HCT116 (cell line): ENCODE results near the gene C9orf85. TPM values are rescaled to one million over a fixed set of nuclear protein-coding genes. Genes with fewer than 3 reads are reported as not detected.

ENCODE experiments used
- ATAC-seq: fragments of 200-7000 bp; cut with Tn5 transposase; 2 replicates; pipeline ENCODE4 v1.9.1; 2020; ENCODE audit warnings: mild to moderate bottlenecking, moderate library complexity
- BruUV-seq: library from RNA; stranded (reverse); fragments of 400-500 nt; replicated peaks from 2 replicates; lab custom pipeline; 2021; lab: Mats Ljungman, UMichigan
- CTCF ChIA-PET: fragments of 300-600 bp; sonication (Branson Sonifier 250); formaldehyde crosslinking; loops from one replicate; lab custom pipeline; 2021; ENCODE audit warnings: antibody characterized with exemption; lab: Charles Lee
- POLR2A ChIA-PET: fragments of 300-600, 350-600 bp; sonication (Branson Sonifier 250); formaldehyde crosslinking; loops from one replicate; lab custom pipeline; 2021; ENCODE audit warnings: antibody characterized with exemption; lab: Charles Lee
- RAD21 ChIA-PET, 2 experiments: fragments of 300-600 bp; sonication (Branson Sonifier 250); formaldehyde crosslinking; loops; one replicate each; lab custom pipeline; 2023; ENCODE audit warnings: low total read pairs in 2 of 2; ENCODE audit not compliant: uncharacterized antibody in 2 of 2, unreplicated experiment in 2 of 2, low non-redundant PET in 1 of 2; lab: Charles Lee
- DNase-seq: peaks from one replicate; pipeline ENCODE4 v3.0.0-alpha.2; 2010; ENCODE audit warnings: low read depth, low spot score
- H2AFZ ChIP-seq: fragments of 200-600 bp; shearing (Covaris generic), sonication (generic); 2 replicates; pipeline ENCODE4 v1.6.1; 2017; ENCODE audit warnings: low read depth, mixed run types, mixed read lengths, antibody characterized with exemption, low read length; ENCODE audit not compliant: poor library complexity, severe bottlenecking
- H3K27ac ChIP-seq: 2 replicates; pipeline ENCODE4 v1.5.1; 2012; ENCODE audit warnings: low read depth, low read length
- H3K27me3 ChIP-seq: fragments of 200-600 bp; sonication (generic); 2 replicates; pipeline ENCODE4 v1.6.1; 2016; ENCODE audit warnings: mixed run types, low read length, mixed read lengths; ENCODE audit not compliant: insufficient read depth
- H3K36me3 ChIP-seq, 2 experiments: fragments of 200-500 bp in 1 of 2; fragments of 200-600 bp in 1 of 2; sonication (Bioruptor generic) in 1 of 2; sonication (generic) in 1 of 2; 2 replicates each; pipeline versions ENCODE4 v1.5.1 to v1.6.1; 2014 to 2016; ENCODE audit warnings: low read length in 2 of 2, inconsistent platforms in 1 of 2, mixed read lengths in 1 of 2, mixed run types in 1 of 2; ENCODE audit not compliant: insufficient read depth in 2 of 2, control insufficient read depth in 1 of 2
- H3K4me1 ChIP-seq, 2 experiments: fragments of 200-600 bp in 1 of 2; sonication (generic) in 1 of 2; 2 replicates each; pipeline versions ENCODE4 v1.5.1 to v1.6.1; 2012 to 2017; ENCODE audit warnings: low read length in 2 of 2, inconsistent platforms in 1 of 2, mild to moderate bottlenecking in 1 of 2, mixed read lengths in 1 of 2, mixed run types in 1 of 2, moderate library complexity in 1 of 2; ENCODE audit not compliant: insufficient read depth in 2 of 2, control insufficient read depth in 1 of 2
- H3K4me2 ChIP-seq: fragments of 200-600 bp; sonication (generic); 2 replicates; pipeline ENCODE4 v1.6.1; 2017; ENCODE audit warnings: mixed run types, low read length, mixed read lengths
- H3K4me3 ChIP-seq, 2 experiments: fragments of 200-600 bp in 1 of 2; sonication (generic) in 1 of 2; replicated peaks in 1 of 2; 2 replicates each; pipeline ENCODE4 v1.5.1; 2011 to 2016; ENCODE audit warnings: low read length in 2 of 2, control low read depth in 1 of 2, low read depth in 1 of 2, mild to moderate bottlenecking in 1 of 2, mixed read lengths in 1 of 2, mixed run types in 1 of 2
- H3K79me2 ChIP-seq: fragments of 200-600 bp; sonication (generic); 2 replicates; pipeline ENCODE4 v1.6.1; 2017; ENCODE audit warnings: mild to moderate bottlenecking, mixed run types, low read length, moderate library complexity, mixed read lengths; ENCODE audit not compliant: insufficient read depth
- H3K9ac ChIP-seq: fragments of 200-600 bp; sonication (generic); 2 replicates; pipeline ENCODE4 v1.6.1; 2016; ENCODE audit warnings: low read length, mixed read lengths
- H3K9me2 ChIP-seq: fragments of 200-600 bp; sonication (generic), shearing (Covaris generic); 2 replicates; pipeline ENCODE4 v1.6.1; 2017; ENCODE audit warnings: mixed run types, mild to moderate bottlenecking, moderate library complexity; ENCODE audit not compliant: insufficient read depth
- H3K9me3 ChIP-seq, 2 experiments: fragments of 200-500 bp in 1 of 2; fragments of 200-600 bp in 1 of 2; sonication (Bioruptor generic) in 1 of 2; sonication (generic) in 1 of 2; 2 replicates each; pipeline ENCODE4 v1.6.1; 2014 to 2017; ENCODE audit warnings: low read length in 2 of 2, mixed read lengths in 2 of 2, inconsistent platforms in 1 of 2, low read depth in 1 of 2, mild to moderate bottlenecking in 1 of 2, mixed run types in 1 of 2, moderate library complexity in 1 of 2; ENCODE audit not compliant: control insufficient read depth in 1 of 2, insufficient read depth in 1 of 2
- H4K20me1 ChIP-seq: fragments of 200-600 bp; sonication (generic), shearing (Covaris generic); 2 replicates; pipeline ENCODE4 v1.6.1; 2017; ENCODE audit warnings: mixed run types, mild to moderate bottlenecking, moderate library complexity; ENCODE audit not compliant: insufficient read depth
- ATF3 ChIP-seq: IDR thresholded peaks from 2 replicates; pipeline ENCODE4 v1.6.1; 2012
- CBX3 ChIP-seq: IDR thresholded peaks from 2 replicates; pipeline ENCODE4 v1.6.1; 2012; ENCODE audit warnings: low read depth
- CEBPB ChIP-seq: IDR thresholded peaks from 2 replicates; pipeline ENCODE4 v1.6.1; 2012; ENCODE audit warnings: low read depth
- CTCF ChIP-seq, 3 experiments: fragments of 200-600 bp in 1 of 3; sonication (generic) in 1 of 3; IDR thresholded peaks in 2 of 3; conservative IDR thresholded peaks in 1 of 3; 2 replicates each; pipeline ENCODE4 v1.5.1; 2012 to 2017; ENCODE audit warnings: low read depth in 2 of 3, low read length in 2 of 3, antibody characterized with exemption in 1 of 3, borderline replicate concordance in 1 of 3, control low read depth in 1 of 3, mild to moderate bottlenecking in 1 of 3, mixed read lengths in 1 of 3, mixed run types in 1 of 3, moderate library complexity in 1 of 3; ENCODE audit not compliant: insufficient read depth in 1 of 3
- EGR1 ChIP-seq: IDR thresholded peaks from 2 replicates; pipeline ENCODE4 v1.6.1; 2012; ENCODE audit warnings: low read depth
- ELF1 ChIP-seq: IDR thresholded peaks from 2 replicates; pipeline ENCODE4 v1.6.1; 2012; ENCODE audit warnings: low read depth, borderline replicate concordance
- EZH2 ChIP-seq: fragments of 200-600 bp; sonication (generic); IDR thresholded peaks from 2 replicates; pipeline ENCODE4 v1.6.1; 2017; ENCODE audit warnings: antibody characterized with exemption, mixed run types
- EZH2phosphoT487 ChIP-seq: fragments of 200-600 bp; IDR thresholded peaks from 2 replicates; pipeline ENCODE4 v1.6.1; 2018; ENCODE audit warnings: antibody characterized with exemption, borderline replicate concordance
- FOSL1 ChIP-seq: IDR thresholded peaks from 2 replicates; pipeline ENCODE4 v1.6.1; 2012; ENCODE audit warnings: low read depth
- JUND ChIP-seq: IDR thresholded peaks from 2 replicates; pipeline ENCODE4 v1.6.1; 2012
- POLR2A ChIP-seq: IDR thresholded peaks from 2 replicates; pipeline ENCODE4 v1.7.0; 2011; ENCODE audit warnings: borderline replicate concordance; ENCODE audit not compliant: insufficient read depth, insufficient read length; ENCODE audit errors: extremely low read depth
- POLR2AphosphoS5 ChIP-seq: IDR thresholded peaks from 2 replicates; pipeline ENCODE4 v1.6.1; 2011; ENCODE audit warnings: mild to moderate bottlenecking, low read depth, low read length, moderate library complexity
- SIN3A ChIP-seq: IDR thresholded peaks from 2 replicates; pipeline ENCODE4 v1.6.1; 2012; ENCODE audit warnings: low read depth
- SP1 ChIP-seq: IDR thresholded peaks from 2 replicates; pipeline ENCODE4 v1.6.1; 2012; ENCODE audit warnings: low read depth
- SRF ChIP-seq: IDR thresholded peaks from 2 replicates; pipeline ENCODE4 v1.6.1; 2012; ENCODE audit warnings: low read depth
- YY1 ChIP-seq: IDR thresholded peaks from 2 replicates; pipeline ENCODE4 v1.6.1; 2011; ENCODE audit warnings: low read length, low read depth, moderate library complexity, mild to moderate bottlenecking; ENCODE audit not compliant: insufficient replicate concordance; ENCODE audit errors: extremely low read depth
- ZBTB33 ChIP-seq: IDR thresholded peaks from 2 replicates; pipeline ENCODE4 v1.6.1; 2011; ENCODE audit warnings: mild to moderate bottlenecking, low read length, moderate library complexity; ENCODE audit not compliant: insufficient replicate concordance; ENCODE audit errors: extremely low read depth
- ZFX ChIP-seq: fragments of 450-650 bp; IDR thresholded peaks from 2 replicates; pipeline ENCODE4 v1.6.1; 2017
- ZNF274 ChIP-seq: fragments of 200-500 bp; sonication (Bioruptor generic); IDR thresholded peaks from 2 replicates; pipeline ENCODE4 v1.6.1; 2014; ENCODE audit warnings: mild to moderate bottlenecking, low read depth, low read length, inconsistent platforms
- intact Hi-C: fragments of 100-400 bp; cut with micrococcal nuclease; formaldehyde crosslinking; loops from 2 replicates; pipeline ENCODE4 v1.10.0; 2022
- total RNA-seq: library from RNA; stranded (reverse); gene quantifications from one replicate; pipeline ENCODE4 v1.2.1, GENCODE V29; 2021; ENCODE audit not compliant: unreplicated experiment

The C9orf85 gene
- total RNA-seq, 1 experiment from 2014 or later: 12.4 TPM

- TF ChIP-seq ZNF274: no peak
- TF ChIP-seq CEBPB: no peak
- TF ChIP-seq SIN3A: no peak
- TF ChIP-seq POLR2AphosphoS5: no peak
- no peak for TF ChIP-seq EZH2phosphoT487
- no peak for TF ChIP-seq SP1
- TF ChIP-seq ATF3: no peak
- no peak for TF ChIP-seq EGR1
These were observed 31.7 kb upstream of the C9orf85 start (continued) for GRCh38 chr9:71879644-71880174.

- Histone ChIP-seq H2AFZ (no peak overlapping the region), H3K9me3 (peaks cover 17 to 19% of the 10 kb centered on the region in 2 experiments; a peak in 3 of 4 replicates), H3K9me2 (no peaks in the 10 kb centered on the region), H3K27me3 (no peaks in the 10 kb centered on the region), H3K4me3 (no peak overlapping the region), H3K4me1 (no peaks in the 10 kb centered on the region), H4K20me1 (no peaks in the 10 kb centered on the region), H3K4me2 (no peak overlapping the region), H3K36me3 (no peaks in the 10 kb centered on the region), H3K79me2 (peaks cover 96% of the 10 kb centered on the region), H3K9ac (no peak overlapping the region), H3K27ac (no peak overlapping the region)
- no TSS peak for BruUV-seq
- ATAC-seq (no peak), DNase-seq (no peak)
- ChIA-PET POLR2A (no interaction called here), RAD21 (no interaction called here), CTCF (no interaction called here)
- intact Hi-C loops: no loop called here
- TF ChIP-seq CTCF (IDR thresholded peaks at IDR 0.05 in 2 of 3, conservative IDR thresholded peaks at IDR 0.05 in 1 of 3; ENCODE audit: borderline replicate concordance in 1 of 3, insufficient read depth in 1 of 3, low read depth in 2 of 3, low read length in 2 of 3) (no peak), EGR1 (no peak), FOSL1 (no peak), YY1 (no peak), ZFX (no peak), JUND (no peak), SIN3A (no peak), EZH2phosphoT487 (no peak), ZBTB33 (no peak), CEBPB (no peak), ZNF274 (no peak), EZH2 (no peak), CBX3 (no peak), SP1 (no peak), POLR2AphosphoS5 (no peak), POLR2A (no peak), ELF1 (no peak), SRF (no peak)
These were observed 27.4 kb upstream of the C9orf85 start for GRCh38 chr9:71884005-71884404.
